Smooth muscle cell (in vitro differentiated cells): ENCODE data around the gene C1orf174. TPM values are rescaled to one million over a fixed set of nuclear protein-coding genes. Genes with fewer than 3 reads are reported as not detected.

Experiments
- DNase-seq: peaks from one replicate; lab custom pipeline; 2025; ENCODE audit not compliant: unreplicated experiment; lab: John Stamatoyannopoulos, UW
- H2AFZ ChIP-seq: fragments of 200-600 bp; sonication (generic); 2 replicates; pipeline ENCODE4 v1.6.0; 2016; ENCODE audit warnings: antibody characterized with exemption, low read depth, mild to moderate bottlenecking
- H3F3A ChIP-seq: fragments of 200-600 bp; sonication (generic); 2 replicates; pipeline ENCODE4 v1.6.0; 2017; ENCODE audit warnings: antibody characterized with exemption, low read depth
- H3K27ac ChIP-seq: fragments of 200-600 bp; sonication (generic); 2 replicates; pipeline ENCODE4 v1.5.1; 2016; ENCODE audit warnings: low read depth, mild to moderate bottlenecking
- H3K27me3 ChIP-seq: fragments of 200-600 bp; sonication (generic); 2 replicates; pipeline ENCODE4 v1.6.1; 2016; ENCODE audit warnings: low read depth, mild to moderate bottlenecking
- H3K36me3 ChIP-seq: fragments of 200-600 bp; sonication (generic); 2 replicates; pipeline ENCODE4 v1.5.1; 2016; ENCODE audit warnings: low read depth
- H3K4me1 ChIP-seq: fragments of 200-600 bp; sonication (generic); 2 replicates; pipeline ENCODE4 v1.5.1; 2016; ENCODE audit warnings: low read depth
- H3K4me2 ChIP-seq: fragments of 200-600 bp; sonication (generic); 2 replicates; pipeline ENCODE4 v1.6.0; 2016; ENCODE audit warnings: mild to moderate bottlenecking
- H3K4me3 ChIP-seq: fragments of 200-600 bp; sonication (generic); 2 replicates; pipeline ENCODE4 v1.5.1; 2016; ENCODE audit warnings: mild to moderate bottlenecking
- H3K79me2 ChIP-seq: fragments of 200-600 bp; sonication (generic); 2 replicates; pipeline ENCODE4 v1.6.0; 2016; ENCODE audit warnings: low read depth, mild to moderate bottlenecking
- H3K9ac ChIP-seq: fragments of 200-600 bp; sonication (generic); 2 replicates; pipeline ENCODE4 v1.6.0; 2016; ENCODE audit warnings: low read depth
- H3K9me3 ChIP-seq: fragments of 200-600 bp; sonication (generic); replicated peaks from 2 replicates; pipeline ENCODE4 v1.5.1; 2016; ENCODE audit warnings: low read depth
- H4K20me1 ChIP-seq: fragments of 200-600 bp; sonication (generic); 2 replicates; pipeline ENCODE4 v1.6.0; 2016; ENCODE audit warnings: low read depth
- WGBS: methylation state at CpG from one replicate; pipeline ENCODE4 v1.1.7; 2016; ENCODE audit warnings: low lambda C conversion rate; 5-methylcytosine and 5-hydroxymethylcytosine counted together
- polyA plus RNA-seq: library from polyadenylated mRNA; unstranded; fragments of >200 nt; fragmentation: Nextera tagmentation; extraction: Ambion mirVana; gene quantifications from 2 replicates; pipeline ENCODE4 v1.2.1, GENCODE V29; 2016
- total RNA-seq: library from RNA; depleted of rRNA; stranded (reverse); fragments of >200 nt; gene quantifications from 2 replicates; pipeline ENCODE4 v1.2.3, GENCODE V29; 2014
- TF ChIP-seq, protein P1 (sequence below): fragments of 200-600 bp; sonication (generic); IDR thresholded peaks from 2 replicates; pipeline ENCODE4 v1.5.1; 2017; ENCODE audit warnings: borderline replicate concordance, mild to moderate bottlenecking, antibody characterized with exemption; ENCODE audit not compliant: insufficient read depth, poor library complexity, severe bottlenecking

The C1orf174 gene
- total and polyA plus RNA-seq, 2 experiments from 2014 or later: 26.0 to 32.5 TPM

DNA sequence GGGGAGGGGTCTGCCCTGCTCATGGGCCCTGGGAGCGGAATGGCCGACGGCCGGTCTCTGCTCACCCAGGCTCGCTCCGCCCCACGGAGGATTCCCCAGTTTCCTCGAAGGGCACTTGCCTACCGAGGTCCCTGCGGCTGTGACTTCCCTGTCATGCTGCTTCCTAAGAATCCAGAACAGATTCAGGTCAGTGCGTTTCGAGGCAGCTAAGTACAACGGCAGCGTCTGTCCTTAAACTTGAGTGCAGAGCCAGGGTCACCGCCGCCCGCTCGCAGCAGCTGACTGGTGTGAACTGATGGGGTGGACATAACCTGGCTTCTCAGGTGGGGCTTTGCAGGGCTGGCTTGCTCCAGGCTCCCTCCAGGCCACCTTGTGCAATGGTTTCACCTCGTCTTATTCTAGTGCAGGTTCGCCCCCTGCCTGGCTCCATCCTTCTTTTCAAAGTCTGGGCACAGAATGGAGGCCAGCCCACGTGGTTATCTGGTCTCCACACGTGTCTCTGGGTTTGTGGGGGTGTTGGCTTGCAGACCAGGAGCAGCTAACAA lies 7.6 kb upstream of the C1orf174 start:
- Histone ChIP-seq H3K9ac (no peak overlapping the region), H3F3A (no peaks in the 10 kb centered on the region), H3K4me3 (no peak overlapping the region), H3K4me2 (no peak overlapping the region), H3K4me1 (no peaks in the 10 kb centered on the region), H4K20me1 (no peaks in the 10 kb centered on the region), H3K79me2 (no peaks in the 10 kb centered on the region), H3K9me3 (no peaks in the 10 kb centered on the region), H3K27ac (no peak overlapping the region), H3K36me3 (no peaks in the 10 kb centered on the region), H2AFZ (no peak overlapping the region), H3K27me3 (no peaks in the 10 kb centered on the region)
- TF ChIP-seq, protein P1, sequence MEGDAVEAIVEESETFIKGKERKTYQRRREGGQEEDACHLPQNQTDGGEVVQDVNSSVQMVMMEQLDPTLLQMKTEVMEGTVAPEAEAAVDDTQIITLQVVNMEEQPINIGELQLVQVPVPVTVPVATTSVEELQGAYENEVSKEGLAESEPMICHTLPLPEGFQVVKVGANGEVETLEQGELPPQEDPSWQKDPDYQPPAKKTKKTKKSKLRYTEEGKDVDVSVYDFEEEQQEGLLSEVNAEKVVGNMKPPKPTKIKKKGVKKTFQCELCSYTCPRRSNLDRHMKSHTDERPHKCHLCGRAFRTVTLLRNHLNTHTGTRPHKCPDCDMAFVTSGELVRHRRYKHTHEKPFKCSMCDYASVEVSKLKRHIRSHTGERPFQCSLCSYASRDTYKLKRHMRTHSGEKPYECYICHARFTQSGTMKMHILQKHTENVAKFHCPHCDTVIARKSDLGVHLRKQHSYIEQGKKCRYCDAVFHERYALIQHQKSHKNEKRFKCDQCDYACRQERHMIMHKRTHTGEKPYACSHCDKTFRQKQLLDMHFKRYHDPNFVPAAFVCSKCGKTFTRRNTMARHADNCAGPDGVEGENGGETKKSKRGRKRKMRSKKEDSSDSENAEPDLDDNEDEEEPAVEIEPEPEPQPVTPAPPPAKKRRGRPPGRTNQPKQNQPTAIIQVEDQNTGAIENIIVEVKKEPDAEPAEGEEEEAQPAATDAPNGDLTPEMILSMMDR: no peak
- DNase-seq: no peak
- WGBS: 85% methylated on average over 22 of the region's 22 CpGs

DNA sequence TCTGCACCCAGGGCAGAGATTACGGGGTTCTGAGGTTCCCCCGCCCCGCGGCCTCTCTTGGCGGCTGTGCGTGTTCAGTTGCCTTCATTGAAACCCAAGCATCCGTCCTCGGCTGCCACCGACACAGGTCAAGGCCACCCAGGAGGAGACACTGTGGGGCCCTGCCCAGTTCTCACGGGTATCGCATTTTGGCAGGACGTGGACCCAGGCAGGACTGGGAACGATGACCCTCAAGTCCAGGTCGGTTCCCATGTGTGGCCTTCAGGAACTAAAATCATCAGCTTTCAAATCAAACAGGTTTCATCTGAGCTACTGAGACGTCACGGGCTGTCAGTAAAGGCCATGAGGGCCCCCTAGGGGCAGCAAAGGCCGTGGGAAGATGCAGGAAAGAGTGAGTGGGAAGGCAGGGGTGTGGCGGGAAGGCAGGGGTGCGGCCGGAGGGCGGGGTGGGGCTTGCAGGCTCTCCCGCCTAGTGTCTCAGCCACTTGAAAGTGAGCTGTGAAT lies 7.0 kb upstream of the C1orf174 start:
- H3K9me3 ChIP-seq: no peaks in the 10 kb centered on the region
- H3F3A ChIP-seq: no peaks in the 10 kb centered on the region
- no peak overlapping the region for H2AFZ ChIP-seq
- no peaks in the 10 kb centered on the region for H3K36me3 ChIP-seq
- no peak overlapping the region for H3K4me2 ChIP-seq
- WGBS: 81% methylated on average over 21 of the region's 22 CpGs
- TF ChIP-seq, protein P1: peak; percentile 6
- no peak overlapping the region for H3K9ac ChIP-seq
- H4K20me1 ChIP-seq: no peaks in the 10 kb centered on the region
- no peak overlapping the region for H3K27ac ChIP-seq
- no peak overlapping the region for H3K4me3 ChIP-seq
- no peaks in the 10 kb centered on the region for H3K79me2 ChIP-seq
- no peaks in the 10 kb centered on the region for H3K27me3 ChIP-seq
- DNase-seq: no peak
- no peaks in the 10 kb centered on the region for H3K4me1 ChIP-seq

DNA sequence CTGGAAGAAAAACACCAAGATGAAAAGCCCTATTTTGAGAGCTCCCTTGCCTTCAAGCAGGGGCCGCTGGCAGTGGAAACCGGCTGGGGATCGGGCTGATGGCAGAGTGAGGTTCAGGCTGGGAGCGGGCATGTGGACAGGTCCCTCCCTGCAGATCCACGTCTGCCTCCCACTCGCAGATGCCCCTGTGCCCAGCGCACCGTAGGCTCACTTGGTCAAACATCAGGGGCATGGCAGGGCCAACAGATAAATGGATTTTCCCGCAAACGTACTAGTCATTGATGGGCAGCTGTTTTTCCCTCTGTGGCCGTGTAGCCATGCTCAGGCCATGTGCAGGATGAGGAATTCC lies 6.6 kb upstream of the C1orf174 start:
- H3F3A ChIP-seq: no peaks in the 10 kb centered on the region
- WGBS: 86% methylated on average over 11 of the region's 11 CpGs
- H3K4me1 ChIP-seq: no peaks in the 10 kb centered on the region
- H3K27me3 ChIP-seq: no peaks in the 10 kb centered on the region
- no peak overlapping the region for H3K4me2 ChIP-seq
- no peak overlapping the region for H3K4me3 ChIP-seq
- no peaks in the 10 kb centered on the region for H3K79me2 ChIP-seq
- TF ChIP-seq, protein P1: no peak
- no peak overlapping the region for H2AFZ ChIP-seq
- no peak for DNase-seq
- no peaks in the 10 kb centered on the region for H3K36me3 ChIP-seq
- H3K27ac ChIP-seq: no peak overlapping the region
- H4K20me1 ChIP-seq: no peaks in the 10 kb centered on the region
- H3K9me3 ChIP-seq: no peaks in the 10 kb centered on the region
- no peak overlapping the region for H3K9ac ChIP-seq
